ENCODE measurements around the gene EPB41L4A.

- TF ChIP-seq CTCF (IDR thresholded peaks at IDR 0.05) = no peak
- TF ChIP-seq, protein P1, sequence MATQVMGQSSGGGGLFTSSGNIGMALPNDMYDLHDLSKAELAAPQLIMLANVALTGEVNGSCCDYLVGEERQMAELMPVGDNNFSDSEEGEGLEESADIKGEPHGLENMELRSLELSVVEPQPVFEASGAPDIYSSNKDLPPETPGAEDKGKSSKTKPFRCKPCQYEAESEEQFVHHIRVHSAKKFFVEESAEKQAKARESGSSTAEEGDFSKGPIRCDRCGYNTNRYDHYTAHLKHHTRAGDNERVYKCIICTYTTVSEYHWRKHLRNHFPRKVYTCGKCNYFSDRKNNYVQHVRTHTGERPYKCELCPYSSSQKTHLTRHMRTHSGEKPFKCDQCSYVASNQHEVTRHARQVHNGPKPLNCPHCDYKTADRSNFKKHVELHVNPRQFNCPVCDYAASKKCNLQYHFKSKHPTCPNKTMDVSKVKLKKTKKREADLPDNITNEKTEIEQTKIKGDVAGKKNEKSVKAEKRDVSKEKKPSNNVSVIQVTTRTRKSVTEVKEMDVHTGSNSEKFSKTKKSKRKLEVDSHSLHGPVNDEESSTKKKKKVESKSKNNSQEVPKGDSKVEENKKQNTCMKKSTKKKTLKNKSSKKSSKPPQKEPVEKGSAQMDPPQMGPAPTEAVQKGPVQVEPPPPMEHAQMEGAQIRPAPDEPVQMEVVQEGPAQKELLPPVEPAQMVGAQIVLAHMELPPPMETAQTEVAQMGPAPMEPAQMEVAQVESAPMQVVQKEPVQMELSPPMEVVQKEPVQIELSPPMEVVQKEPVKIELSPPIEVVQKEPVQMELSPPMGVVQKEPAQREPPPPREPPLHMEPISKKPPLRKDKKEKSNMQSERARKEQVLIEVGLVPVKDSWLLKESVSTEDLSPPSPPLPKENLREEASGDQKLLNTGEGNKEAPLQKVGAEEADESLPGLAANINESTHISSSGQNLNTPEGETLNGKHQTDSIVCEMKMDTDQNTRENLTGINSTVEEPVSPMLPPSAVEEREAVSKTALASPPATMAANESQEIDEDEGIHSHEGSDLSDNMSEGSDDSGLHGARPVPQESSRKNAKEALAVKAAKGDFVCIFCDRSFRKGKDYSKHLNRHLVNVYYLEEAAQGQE (IDR thresholded peaks at IDR 0.05; ENCODE audit: insufficient read depth in 1 of 2, low read depth in 2 of 2, low read length in 1 of 2) = no peak
Measured at GRCh38 chr5:112270299-112271293, 148.5 kb downstream of the EPB41L4A start.
